ENCODE data around the gene THAP4.
"Not testable (repeated sequence)": the region's sequence is repeated elsewhere in the genome, so short reads cannot be mapped to it uniquely, and the experiment has no call there.

The THAP4 gene

DNA sequence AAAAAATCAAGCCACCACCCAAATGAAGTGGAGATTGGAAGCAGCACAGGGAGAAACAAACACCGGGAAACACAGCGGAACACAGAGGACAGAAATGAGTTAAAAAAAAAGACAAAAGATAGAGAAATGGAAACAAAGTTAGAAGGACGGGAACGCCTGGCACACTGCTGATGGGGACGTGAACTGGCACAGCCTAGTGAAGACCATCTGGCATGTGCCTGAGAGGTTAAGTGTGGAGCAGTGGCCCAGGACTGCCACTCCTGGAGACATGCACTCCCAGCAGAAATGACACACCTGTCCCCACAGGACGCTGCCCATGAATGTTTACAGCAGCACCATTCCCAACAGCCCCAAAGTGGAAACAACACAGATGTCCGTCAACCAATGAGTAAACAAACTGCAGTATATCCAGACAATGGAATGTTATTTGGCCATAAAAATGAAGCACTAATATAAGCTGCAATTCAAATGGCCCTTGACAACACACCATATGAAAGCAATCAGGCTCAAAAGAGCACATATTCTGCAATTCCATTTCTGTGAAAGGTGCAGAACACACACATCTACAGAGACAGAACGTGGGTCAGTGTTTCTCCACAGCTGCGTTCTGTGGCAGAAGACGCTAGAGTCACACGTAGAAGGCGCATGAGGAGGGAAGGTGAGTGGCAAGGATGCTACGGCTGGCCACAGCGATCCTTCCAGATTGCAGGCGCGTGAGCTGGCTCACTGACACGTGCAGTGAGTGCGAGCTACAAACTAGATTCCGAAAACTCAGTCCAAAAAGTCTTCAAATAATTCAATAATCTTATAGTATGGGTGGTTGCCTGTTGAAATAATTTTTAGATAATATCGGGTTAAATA lies 24.6 kb downstream of the THAP4 start:
- DNase-seq (ENCODE audit: low read depth, low spot score): no peak

DNA sequence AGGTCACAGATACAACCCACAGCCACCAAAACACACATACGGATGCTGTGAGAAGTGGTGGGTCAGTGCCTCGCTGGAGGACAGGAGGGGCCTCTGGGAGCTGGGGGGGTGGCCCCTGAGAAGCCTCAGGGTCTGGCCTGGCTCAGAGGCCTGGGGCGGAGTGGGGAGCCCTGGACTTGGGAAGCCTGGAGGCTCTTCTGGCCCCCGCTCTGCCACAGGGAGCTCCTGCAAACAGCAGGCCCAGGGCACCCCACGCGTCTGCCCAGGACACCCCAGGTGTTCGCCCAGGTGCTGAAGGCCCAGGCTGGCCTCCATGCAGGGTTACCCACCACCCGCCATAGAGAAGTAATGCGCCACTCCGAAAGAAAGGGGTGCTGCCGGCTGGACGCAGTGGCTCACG lies 25.9 kb downstream of the THAP4 start:
- DNase-seq (ENCODE audit: low read depth, low spot score): no peak

DNA sequence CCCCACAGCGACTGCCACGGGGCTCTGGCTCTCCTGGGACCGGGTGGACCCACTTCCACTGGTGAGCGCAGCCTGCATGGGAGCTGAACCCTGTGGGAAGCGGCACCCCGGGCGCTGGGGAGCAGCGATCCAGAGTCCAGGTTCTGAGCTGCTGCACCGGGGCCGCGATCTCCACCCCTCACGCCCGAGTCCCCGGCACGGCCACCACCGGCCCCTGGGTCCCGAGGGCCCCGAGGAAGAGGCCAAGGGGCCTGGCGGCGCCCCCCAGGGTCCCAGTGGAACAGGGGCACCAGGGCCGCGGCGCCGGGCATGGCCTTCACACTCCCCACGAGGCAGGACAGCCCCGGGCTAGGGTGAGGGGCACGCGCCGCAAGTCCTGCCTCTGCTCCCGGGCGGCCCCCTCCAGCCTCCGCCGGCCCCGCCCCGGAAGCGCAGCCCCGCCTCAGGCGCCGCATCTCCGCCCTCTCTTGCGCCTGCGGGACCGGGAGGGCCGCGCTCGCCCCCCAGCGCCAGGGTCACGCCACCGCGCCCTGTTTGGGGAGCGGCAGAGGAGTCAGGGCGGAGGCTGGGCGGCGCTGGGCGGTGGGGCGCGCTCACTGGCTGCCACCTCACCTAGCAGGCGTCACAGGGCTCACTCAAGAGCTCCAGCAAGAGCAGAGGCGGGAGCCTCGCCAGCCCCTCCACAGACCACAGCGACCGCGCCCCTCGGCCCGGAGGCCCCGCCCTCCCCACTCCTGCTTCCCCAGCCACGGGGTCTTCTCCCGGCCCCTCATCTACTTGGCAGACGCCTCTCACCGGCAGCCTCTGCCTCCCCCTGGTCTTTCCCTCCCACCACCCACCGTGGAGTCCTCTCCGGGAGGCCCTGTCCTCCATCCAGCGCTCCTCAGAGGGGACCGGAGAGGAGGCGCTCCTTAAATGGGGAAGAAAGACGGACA lies 26.8 kb downstream of the THAP4 start:
- DNase-seq (ENCODE audit: low read depth, low spot score): peak; percentile 52

DNA sequence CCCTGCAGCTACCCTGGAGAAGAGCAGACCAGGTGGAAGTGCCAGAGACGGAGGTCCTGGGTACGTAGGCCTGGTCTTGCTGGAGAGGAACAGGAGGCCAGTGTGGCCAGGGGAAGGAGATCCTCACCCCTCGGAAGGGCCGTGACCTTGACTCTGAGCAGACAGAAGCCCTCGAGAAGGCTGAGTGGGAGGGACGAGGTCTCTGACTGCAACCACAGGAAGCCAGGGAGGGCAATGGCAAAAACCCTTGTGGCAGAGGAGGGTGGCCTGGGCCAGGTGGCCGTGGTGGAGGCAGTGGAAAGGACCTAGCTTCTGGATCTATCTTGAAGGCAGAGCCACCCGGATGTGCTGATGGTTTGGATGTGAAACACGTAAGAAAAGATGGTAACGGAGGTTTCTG lies 28.1 kb downstream of the THAP4 start:
- no peak for DNase-seq (ENCODE audit: low read depth, low spot score)

DNA sequence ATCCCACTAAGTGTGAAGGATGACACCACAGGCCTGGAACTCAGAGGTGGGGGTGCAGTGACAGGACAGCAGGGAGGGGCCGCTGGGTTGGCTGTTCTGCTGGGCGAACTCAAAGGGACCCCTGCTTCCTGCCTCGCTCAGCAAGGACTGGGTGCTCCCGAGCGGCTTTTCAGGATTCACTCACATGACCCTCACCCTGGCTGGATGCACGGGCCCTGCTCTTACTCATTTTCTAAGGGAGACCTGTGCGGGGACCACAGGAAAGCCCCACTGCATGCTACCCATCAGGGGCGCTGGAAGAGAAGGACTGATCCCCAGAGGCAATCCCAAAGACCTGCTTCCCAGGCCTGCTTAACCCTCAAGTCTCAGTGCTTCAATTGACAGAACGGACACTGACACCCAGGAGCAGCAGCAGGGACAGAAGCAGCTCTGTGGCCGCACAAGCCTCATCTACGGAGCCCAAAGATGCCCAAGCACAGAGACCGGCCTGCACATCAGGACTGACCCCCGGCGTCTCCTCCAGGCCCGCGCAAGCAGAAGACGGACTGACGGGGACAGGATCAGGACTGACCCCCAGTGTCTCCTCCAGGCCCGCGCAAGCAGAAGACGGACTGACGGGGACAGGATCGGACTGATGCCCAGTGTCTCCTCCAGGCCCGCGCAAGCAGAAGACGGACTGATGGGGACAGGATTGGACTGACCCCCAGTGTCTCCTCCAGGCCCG lies 29.6 kb downstream of the THAP4 start:
- no peak for DNase-seq (ENCODE audit: low read depth, low spot score)

DNA sequence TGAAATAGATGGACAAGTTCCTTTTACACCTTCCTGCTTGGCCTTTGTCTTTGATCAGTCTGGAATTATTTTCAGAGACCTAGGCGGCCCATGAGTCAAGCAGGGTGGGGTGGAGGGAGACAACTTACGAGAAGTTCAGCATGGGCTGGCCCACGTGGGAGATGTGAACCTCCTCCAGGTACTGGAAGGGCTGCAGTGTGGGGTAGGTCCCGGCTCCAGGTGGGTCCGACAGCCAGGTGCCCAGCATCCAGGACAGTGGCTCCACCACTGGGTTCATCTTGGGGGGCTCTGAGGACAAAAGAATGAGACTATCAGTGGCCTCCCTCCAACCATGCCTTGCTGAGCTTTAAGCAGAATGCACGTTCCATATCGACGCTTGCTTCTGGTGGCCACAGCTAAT lies 30.8 kb downstream of the THAP4 start:
- no peak for DNase-seq (ENCODE audit: low read depth, low spot score)

DNA sequence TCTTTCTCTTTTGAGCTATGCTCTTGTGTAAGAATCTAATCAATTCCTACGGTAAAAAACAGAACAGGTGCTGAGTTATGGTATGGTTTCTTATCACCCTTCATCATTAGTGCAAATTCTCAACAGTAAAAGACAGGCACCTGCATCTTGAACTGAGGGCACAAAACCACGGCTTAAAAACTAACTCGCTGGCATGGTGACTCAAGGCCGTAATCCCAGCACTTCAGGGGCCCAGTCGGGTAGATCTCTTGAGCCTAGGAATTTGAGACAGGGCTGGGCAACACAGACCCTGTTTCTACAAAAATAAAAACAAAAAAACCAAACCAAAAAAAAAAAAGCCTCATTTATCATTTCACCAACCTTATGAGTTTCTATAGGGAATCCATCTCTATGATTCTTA lies 33.3 kb downstream of the THAP4 start:
- no peak for DNase-seq (ENCODE audit: low read depth, low spot score)

DNA sequence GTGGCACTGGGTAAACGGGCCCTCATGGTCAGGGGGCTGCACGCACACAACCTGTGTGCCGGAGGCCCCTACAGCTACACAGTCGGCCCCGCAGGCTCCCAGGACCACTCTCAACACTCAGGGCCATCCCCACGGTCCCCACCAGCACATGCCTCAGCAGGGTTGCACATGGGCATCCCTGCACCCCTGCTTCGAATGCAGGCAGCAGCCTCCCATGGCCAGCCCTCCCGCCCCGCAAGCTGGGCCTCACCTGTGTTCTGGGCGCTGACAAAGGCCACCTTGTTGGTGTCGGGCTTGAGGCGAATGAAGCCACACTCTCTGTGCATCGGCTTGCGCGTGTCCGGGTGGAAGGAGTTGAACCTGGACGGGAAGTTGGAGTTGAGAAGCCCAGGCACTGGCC lies 34.2 kb downstream of the THAP4 start:
- DNase-seq (ENCODE audit: low read depth, low spot score): no peak

DNA sequence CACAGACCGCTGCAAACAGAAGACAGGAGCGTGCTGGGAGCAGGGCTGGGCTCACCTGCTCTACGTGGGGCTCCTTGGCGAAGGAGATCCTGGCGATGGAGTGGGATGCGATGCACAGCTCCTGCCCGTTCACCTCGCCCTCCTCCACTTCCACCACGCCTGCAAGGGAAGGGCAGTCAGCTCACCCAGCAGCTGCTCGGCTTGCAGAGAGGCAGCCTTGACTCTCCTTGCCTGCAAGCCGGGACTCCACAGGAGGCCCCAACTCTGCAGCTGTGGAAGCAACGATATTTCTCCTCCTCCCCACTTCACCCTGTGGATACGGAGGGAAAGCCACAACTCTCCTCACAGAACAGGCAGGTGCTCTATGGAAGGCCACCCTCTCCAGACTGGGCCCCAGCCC lies 35.1 kb downstream of the THAP4 start:
- no peak for DNase-seq (ENCODE audit: low read depth, low spot score)

DNA sequence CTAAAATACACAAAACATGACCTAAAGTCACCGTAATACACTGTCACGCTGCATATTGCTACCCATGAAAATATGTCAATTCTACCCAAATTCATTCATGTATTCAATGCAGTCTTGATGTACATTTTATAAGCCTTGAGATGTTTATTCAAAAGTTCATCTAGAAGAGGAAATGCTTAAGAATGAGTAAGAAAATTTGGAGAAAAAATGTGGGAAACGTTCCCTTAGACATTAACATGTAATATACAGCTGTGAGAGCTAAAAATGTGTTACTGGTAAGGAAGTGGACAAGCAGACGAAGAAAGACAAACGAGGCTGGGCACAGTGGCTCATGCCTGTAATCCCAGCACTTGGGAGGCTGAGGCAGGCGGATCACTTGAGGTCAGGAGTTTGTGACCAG lies 37.3 kb downstream of the THAP4 start:
- no peak for DNase-seq (ENCODE audit: low read depth, low spot score)

DNA sequence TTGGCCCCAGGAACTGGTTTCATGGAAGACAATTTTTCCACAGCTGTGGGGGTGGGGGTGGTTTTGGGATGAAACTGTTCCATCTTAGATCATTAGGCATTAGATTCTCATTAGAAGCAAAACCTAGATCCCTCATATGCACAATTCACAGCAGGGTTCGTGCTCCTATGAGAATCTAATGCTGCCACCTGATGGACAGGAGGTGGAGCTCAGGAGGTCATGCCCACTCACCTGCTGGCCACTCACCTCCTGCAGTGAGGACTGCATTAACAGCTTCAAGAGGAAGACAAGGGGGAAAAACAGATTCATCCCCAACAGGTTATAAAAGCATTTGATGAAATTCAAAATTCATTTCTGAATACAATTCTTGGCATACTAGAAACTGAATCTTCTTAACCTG lies 38.5 kb downstream of the THAP4 start:
- no peak for DNase-seq (ENCODE audit: low read depth, low spot score)

DNA sequence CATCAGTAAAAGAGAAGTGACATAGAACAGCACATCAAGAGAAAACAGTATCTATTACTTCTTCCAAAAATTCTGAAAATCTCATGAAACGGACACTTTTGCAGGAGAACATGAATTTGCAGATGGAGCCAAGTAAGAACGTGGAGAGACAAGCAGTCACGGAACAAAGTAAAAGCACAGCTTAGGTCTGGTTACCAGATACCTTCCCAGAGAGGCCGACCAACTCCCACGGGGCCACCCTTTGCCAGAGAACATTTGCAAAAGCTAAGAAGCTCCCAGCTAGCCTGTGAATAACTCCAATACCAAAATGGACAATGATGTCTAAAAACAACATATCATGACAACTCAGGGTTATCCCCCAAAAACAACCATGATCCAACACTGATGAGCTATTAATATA lies 38.9 kb downstream of the THAP4 start:
- no peak for DNase-seq (ENCODE audit: low read depth, low spot score)

DNA sequence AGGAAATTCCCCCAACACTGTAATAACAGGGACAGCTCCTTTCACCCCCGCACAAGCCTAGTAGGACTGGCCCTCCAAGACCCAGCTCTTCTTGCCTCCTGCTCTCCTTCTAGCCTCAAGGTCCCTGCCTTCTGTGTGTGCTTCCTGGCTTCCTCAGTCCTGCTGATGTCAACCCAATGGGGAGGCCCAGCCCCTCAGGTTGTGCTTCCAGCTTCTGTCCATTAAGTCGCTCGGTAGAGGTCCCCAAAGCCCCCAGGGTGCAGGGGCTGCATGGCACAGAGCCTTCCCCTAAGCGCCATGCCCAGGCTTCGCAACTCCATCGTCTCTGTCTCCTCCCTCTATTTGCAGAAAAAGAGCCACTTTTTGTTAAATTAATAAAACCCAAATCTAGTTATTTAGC lies 39.4 kb downstream of the THAP4 start:
- no peak for DNase-seq (ENCODE audit: low read depth, low spot score)

DNA sequence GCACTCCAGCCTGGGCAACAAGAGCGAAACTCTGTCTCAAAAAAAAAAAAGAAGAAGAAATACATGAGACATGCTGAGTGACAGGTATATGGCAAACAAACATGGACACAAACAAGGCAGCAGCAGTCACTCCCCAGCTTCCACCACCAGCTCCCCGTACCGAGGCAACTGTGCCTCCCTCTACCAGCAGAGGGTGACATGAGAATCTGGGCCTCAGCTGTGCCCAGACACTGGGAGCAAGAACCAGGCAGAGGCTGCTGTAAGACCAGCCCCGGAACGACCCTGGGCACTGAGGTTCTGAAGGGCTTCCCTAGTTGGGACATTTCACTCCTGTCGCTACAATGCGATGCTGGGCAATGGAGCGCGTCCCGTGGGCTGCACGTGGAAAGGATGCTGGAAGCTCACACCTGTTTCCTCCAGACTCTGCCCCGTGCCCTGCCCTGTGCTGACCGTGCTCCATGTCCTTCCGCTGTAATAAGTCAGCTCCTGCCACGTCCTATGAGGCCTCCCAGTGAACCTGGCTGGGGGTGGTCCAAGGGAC lies 41.3 kb downstream of the THAP4 start:
- DNase-seq (ENCODE audit: low read depth, low spot score): no peak

DNA sequence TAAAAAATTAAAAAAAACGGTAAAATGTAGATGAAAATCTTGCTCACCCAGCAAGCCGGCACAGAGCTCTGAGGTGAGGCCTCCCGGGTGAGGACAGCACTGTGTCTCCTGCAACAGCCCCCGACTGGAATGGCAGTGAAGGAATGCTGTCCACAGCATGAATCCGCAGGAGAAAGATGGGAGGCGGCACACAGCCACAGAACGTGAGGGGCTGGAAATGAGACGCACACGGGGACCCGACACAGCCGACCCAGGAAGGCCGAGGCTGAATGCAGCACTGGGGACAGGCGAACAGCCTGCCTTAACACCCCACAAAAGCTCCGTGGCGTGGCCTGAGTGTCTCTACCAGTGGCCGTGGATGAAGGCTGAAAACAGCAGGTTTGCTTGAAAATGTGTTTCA lies 43.7 kb downstream of the THAP4 start:
- no peak for DNase-seq (ENCODE audit: low read depth, low spot score)

DNA sequence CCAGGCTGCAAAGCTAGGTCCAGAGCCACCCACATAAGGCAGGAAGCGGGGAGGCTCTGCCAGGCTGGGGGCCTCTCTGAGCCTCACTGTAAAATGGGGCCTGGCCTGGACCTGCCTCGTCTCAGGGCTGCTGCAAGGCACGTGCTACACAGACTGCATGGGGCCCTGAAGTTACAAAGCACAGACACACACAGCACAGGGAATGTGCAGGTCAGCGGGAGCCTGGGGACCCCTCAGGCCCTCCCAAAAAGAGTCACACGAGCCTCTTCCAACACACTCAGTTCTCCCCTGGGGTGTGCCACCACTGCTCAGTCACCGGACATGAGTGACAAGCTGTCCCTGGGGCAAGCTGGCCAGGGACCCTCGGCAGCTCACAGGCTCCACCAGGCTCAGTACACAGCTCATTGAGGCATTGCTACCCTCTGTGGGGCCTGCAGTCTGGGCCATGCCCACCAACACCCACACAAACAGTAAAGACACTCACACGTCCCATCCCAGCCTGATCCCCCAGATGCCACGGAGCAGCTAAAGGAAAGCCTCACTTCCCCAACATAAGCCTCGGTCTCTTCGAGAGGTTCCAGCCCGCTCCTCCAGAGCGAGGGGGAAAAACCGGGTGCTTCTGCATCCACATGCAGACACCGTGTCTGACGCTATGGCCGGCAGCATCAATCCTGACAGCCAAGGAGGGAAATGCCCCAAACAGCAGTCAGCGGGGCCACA lies 44.7 kb downstream of the THAP4 start:
- no peak for DNase-seq (ENCODE audit: low read depth, low spot score)

DNA sequence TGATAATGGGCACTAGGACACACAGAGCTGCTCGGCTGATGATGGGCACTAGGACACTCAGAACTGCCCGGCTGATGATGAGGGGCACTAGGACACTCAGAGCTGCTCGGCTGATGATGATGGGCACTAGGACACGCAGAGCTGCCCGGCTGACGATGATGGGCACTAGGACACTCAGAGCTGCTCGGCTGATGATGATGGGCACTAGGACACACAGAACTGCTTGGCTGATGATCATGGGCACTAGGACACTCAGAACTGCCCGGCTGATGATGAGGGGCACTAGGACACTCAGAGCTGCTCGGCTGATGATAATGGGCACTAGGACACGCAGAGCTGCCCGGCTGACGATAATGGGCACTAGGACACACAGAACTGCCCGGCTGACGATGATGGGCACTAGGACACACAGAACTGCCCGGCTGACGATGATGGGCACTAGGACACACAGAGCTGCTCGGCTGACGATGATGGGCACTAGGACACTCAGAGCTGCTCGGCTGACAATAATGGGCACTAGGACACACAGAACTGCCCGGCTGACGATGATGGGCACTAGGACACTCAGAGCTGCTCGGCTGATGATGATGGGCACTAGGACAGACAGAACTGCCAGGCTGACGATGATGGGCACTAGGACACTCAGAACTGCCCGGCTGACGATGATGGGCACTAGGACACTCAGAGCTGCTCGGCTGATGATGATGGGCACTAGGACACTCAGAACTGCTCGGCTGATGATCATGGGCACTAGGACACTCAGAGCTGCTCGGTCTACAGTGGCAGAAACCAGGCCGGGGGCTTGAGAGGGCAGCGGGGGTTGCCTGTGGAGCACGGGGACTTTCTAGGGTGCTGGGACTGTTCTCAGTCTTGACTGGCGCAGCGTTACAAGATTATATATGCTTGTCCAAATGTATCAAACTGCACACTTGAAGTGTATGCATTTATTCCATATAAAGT lies 46.2 kb downstream of the THAP4 start:
- DNase-seq (ENCODE audit: low read depth, low spot score): not testable (repeated sequence)

DNA sequence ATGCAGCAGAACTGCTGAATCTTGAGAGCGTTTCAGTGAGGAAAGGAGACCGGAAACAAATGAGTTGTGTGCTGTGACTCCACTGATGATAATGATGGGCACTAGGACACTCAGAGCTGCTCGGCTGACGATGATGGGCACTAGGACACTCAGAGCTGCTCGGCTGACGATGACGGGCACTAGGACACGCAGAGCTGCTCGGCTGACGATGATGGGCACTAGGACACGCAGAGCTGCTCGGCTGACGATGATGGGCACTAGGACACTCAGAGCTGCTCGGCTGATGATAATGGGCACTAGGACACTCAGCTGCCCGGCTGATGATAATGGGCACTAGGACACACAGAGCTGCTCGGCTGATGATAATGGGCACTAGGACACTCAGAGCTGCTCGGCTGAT lies 47.1 kb downstream of the THAP4 start:
- DNase-seq (ENCODE audit: low read depth, low spot score): not testable (repeated sequence)

DNA sequence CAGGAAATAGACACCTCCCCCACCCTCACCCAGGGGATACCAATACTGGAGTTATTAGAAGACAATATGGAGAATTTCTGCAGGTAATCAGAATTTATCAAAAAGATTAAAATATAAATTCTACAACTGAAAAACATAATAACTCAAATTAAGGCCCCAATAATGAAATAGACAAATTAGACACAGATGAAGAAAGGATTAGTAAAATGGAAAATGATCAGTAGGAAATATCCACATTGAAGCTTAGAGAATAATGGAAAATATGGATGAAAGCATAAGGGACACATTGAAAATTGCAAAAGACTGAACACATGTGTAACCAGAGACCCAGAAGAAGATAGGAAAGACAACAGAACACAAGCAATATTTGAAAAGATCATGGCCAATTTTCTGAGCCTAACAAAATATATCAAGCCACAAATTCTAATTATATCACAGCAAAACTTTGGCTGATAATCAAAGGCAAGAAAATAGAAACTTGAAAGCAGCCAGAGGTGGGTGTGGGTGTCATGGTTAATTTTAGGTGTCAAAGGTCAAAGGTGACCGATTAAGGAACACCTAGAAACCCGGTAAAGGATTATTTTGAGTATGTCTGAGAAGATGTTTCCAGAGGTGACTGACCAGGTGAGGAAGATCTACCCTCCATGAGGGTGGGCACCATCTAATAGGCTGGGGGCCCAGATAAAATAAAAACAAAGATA lies 50.2 kb downstream of the THAP4 start:
- no peak for DNase-seq (ENCODE audit: low read depth, low spot score)
